ENCODE data around the gene PLEKHN1.
A peak's percentile ranks its signal among the peaks of the same experiment; 100 is the strongest.

The PLEKHN1 gene

DNA sequence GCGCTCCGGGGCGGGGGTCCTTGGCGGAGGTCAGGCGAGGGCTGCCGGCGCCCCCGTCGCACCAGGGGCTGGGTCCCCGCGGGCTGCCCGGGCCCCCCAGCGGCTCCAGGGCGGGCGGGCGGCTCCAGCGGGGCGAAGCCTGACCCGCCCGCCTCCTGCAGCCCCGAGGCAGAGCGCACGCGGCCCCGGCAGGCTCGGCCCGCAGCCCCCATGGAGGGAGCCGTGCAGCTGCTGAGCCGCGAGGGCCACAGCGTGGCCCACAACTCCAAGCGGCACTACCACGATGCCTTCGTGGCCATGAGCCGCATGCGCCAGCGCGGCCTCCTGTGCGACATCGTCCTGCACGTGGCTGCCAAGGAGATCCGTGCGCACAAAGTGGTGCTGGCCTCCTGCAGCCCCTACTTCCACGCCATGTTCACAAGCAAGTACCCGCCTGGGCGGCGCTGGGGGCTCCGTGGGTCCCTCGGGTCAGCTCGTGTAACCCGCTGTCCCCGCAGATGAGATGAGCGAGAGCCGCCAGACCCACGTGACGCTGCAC, 5.1 kb upstream of the PLEKHN1 start (continued):
- TF ChIP-seq, protein P1, sequence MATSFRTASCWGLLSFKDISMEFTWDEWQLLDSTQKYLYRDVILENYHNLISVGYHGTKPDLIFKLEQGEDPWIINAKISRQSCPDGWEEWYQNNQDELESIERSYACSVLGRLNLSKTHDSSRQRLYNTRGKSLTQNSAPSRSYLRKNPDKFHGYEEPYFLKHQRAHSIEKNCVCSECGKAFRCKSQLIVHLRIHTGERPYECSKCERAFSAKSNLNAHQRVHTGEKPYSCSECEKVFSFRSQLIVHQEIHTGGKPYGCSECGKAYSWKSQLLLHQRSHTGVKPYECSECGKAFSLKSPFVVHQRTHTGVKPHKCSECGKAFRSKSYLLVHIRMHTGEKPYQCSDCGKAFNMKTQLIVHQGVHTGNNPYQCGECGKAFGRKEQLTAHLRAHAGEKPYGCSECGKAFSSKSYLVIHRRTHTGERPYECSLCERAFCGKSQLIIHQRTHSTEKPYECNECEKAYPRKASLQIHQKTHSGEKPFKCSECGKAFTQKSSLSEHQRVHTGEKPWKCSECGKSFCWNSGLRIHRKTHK (tag by site-specific recombination; IDR thresholded peaks at IDR 0.05): no peak
- TF ChIP-seq ZNF600 (tag by site-specific recombination; IDR thresholded peaks at IDR 0.05) (peak; percentile 81), ZNF24 (tag by site-specific recombination; IDR thresholded peaks at IDR 0.05) (no peak), EGR2 (tag by site-specific recombination; IDR thresholded peaks at IDR 0.05; ENCODE audit: low read depth) (no peak), ZBTB7A (tag by site-specific recombination; IDR thresholded peaks at IDR 0.05; ENCODE audit: low read depth) (0 out of 2 replicates have a peak, but pooled peaks have one; percentile 48), ZNF76 (tag by site-specific recombination; IDR thresholded peaks at IDR 0.05; ENCODE audit: borderline replicate concordance, low read depth) (0 out of 2 replicates have a peak, but pooled peaks have one; percentile 29), ZNF2 (tag by site-specific recombination; IDR thresholded peaks at IDR 0.05) (peak; percentile 52; the same call in 1 of the 2 replicates), ZIC2 (tag by site-specific recombination; IDR thresholded peaks at IDR 0.05) (peak; percentile 59), ZNF138 (tag by site-specific recombination; IDR thresholded peaks at IDR 0.05; ENCODE audit: borderline replicate concordance) (no peak)
- TF ChIP-seq, protein P2, sequence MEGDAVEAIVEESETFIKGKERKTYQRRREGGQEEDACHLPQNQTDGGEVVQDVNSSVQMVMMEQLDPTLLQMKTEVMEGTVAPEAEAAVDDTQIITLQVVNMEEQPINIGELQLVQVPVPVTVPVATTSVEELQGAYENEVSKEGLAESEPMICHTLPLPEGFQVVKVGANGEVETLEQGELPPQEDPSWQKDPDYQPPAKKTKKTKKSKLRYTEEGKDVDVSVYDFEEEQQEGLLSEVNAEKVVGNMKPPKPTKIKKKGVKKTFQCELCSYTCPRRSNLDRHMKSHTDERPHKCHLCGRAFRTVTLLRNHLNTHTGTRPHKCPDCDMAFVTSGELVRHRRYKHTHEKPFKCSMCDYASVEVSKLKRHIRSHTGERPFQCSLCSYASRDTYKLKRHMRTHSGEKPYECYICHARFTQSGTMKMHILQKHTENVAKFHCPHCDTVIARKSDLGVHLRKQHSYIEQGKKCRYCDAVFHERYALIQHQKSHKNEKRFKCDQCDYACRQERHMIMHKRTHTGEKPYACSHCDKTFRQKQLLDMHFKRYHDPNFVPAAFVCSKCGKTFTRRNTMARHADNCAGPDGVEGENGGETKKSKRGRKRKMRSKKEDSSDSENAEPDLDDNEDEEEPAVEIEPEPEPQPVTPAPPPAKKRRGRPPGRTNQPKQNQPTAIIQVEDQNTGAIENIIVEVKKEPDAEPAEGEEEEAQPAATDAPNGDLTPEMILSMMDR (tag by site-specific recombination; IDR thresholded peaks at IDR 0.05): no peak
- TF ChIP-seq, protein P3, sequence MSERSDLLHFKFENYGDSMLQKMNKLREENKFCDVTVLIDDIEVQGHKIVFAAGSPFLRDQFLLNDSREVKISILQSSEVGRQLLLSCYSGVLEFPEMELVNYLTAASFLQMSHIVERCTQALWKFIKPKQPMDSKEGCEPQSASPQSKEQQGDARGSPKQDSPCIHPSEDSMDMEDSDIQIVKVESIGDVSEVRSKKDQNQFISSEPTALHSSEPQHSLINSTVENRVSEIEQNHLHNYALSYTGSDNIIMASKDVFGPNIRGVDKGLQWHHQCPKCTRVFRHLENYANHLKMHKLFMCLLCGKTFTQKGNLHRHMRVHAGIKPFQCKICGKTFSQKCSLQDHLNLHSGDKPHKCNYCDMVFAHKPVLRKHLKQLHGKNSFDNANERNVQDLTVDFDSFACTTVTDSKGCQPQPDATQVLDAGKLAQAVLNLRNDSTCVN (tag by site-specific recombination; optimal IDR thresholded peaks at IDR 0.05): peak; percentile 26

DNA sequence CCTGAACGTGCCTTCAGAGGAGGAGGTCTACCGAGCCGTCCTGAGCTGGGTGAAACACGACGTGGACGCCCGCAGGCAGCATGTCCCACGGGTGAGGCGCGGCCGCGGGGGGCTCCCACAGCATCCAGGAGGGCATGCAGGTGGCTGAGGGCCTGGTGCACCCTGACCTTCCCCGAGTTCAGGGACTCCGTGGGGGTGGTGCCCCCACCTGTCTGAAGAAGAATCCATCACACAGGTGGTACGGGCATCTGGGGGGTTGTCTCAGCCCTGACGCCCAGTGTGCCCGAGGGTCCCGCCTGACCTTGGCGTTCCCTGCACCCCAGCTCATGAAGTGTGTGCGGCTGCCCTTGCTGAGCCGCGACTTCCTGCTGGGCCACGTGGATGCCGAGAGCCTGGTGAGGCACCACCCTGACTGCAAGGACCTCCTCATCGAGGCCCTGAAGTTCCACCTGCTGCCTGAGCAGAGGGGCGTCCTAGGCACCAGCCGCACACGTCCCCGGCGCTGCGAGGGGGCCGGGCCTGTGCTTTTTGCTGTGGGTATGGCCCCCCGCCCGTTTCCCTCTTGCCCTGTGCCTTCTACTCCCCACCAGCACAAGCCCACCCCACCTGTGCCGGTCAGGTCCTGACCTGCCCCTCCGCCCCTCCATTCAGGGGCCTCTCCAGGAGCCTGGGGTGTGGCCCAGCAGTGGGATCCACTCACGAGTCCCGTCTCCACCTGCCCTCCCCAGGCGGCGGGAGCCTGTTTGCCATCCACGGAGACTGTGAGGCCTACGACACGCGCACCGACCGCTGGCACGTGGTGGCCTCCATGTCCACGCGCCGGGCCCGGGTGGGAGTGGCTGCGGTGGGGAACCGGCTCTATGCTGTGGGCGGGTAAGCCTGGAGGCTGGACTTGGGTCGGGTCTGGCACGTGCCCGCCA, 3.6 kb upstream of the PLEKHN1 start:
- H3K9me3 ChIP-seq (ENCODE audit: control insufficient read depth, insufficient read depth, low read depth, low read length): no peaks in the 10 kb centered on the region
- peaks cover 5% of the 10 kb centered on the region for H3K4me1 ChIP-seq (ENCODE audit: control insufficient read depth, insufficient read depth, low read length)
- H3K27ac ChIP-seq (ENCODE audit: extremely low read depth, low read depth, low read length): no peak overlapping the region
- POLR2A ChIA-PET: interaction anchor here (1.4 to 2.3 kb wide), 3 partner anchors 14 to 35 kb away, joined by 3 to 5 read pairs (median 5); no protein-coding TSS in a partner anchor
- H3K36me3 ChIP-seq (ENCODE audit: control insufficient read depth in 2 of 2, insufficient read depth in 1 of 2, low read length in 2 of 2): peaks cover 0 to 39% of the 10 kb centered on the region in 2 experiments; a peak in 2 of 3 replicates
- no peak overlapping the region for H3K4me3 ChIP-seq (ENCODE audit: low read depth, low read length)
- CTCF ChIA-PET: interaction anchor here (0.7 to 0.8 kb wide), 2 partner anchors 27 to 103 kb away, joined by 3 to 5 read pairs; no protein-coding TSS in a partner anchor
- TF ChIP-seq ZNF843 (tag by site-specific recombination; IDR thresholded peaks at IDR 0.05) (no peak), ZNF560 (tag by site-specific recombination; IDR thresholded peaks at IDR 0.05; ENCODE audit: borderline replicate concordance) (no peak), SETDB1 (IDR thresholded peaks at IDR 0.05; ENCODE audit: insufficient read length, low read length) (no peak), SCRT1 (tag by site-specific recombination; IDR thresholded peaks at IDR 0.05; ENCODE audit: borderline replicate concordance) (peak; percentile 57; the same call in 1 of the 2 replicates), ZNF654 (tag by site-specific recombination; IDR thresholded peaks at IDR 0.05; ENCODE audit: low read depth) (no peak), GFI1B (tag by site-specific recombination; IDR thresholded peaks at IDR 0.05) (no peak), GLIS2 (tag by site-specific recombination; IDR thresholded peaks at IDR 0.05) (peak; percentile 54; the same call in 1 of the 2 replicates), SCRT2 (tag by site-specific recombination; IDR thresholded peaks at IDR 0.05) (peak; percentile 58), WT1 (tag by site-specific recombination; IDR thresholded peaks at IDR 0.05) (no peak), SP2 (tag by site-specific recombination; IDR thresholded peaks at IDR 0.05) (peak; percentile 24; the same call in 1 of the 2 replicates), ZIC2 (tag by site-specific recombination; IDR thresholded peaks at IDR 0.05) (no peak), ZFHX2 (tag by site-specific recombination; conservative IDR thresholded peaks at IDR 0.05) (no peak), ZNF248 (tag by site-specific recombination; IDR thresholded peaks at IDR 0.05) (no peak), ZNF600 (tag by site-specific recombination; IDR thresholded peaks at IDR 0.05) (0 out of 2 replicates have a peak, but pooled peaks have one; percentile 17), ZNF501 (tag by site-specific recombination; IDR thresholded peaks at IDR 0.05) (no peak), ZBTB1 (tag by site-specific recombination; IDR thresholded peaks at IDR 0.05) (no peak)
- TF ChIP-seq, protein P4, sequence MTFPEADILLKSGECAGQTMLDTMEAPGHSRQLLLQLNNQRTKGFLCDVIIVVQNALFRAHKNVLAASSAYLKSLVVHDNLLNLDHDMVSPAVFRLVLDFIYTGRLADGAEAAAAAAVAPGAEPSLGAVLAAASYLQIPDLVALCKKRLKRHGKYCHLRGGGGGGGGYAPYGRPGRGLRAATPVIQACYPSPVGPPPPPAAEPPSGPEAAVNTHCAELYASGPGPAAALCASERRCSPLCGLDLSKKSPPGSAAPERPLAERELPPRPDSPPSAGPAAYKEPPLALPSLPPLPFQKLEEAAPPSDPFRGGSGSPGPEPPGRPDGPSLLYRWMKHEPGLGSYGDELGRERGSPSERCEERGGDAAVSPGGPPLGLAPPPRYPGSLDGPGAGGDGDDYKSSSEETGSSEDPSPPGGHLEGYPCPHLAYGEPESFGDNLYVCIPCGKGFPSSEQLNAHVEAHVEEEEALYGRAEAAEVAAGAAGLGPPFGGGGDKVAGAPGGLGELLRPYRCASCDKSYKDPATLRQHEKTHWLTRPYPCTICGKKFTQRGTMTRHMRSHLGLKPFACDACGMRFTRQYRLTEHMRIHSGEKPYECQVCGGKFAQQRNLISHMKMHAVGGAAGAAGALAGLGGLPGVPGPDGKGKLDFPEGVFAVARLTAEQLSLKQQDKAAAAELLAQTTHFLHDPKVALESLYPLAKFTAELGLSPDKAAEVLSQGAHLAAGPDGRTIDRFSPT (tag by site-specific recombination; IDR thresholded peaks at IDR 0.05): 0 out of 2 replicates have a peak, but pooled peaks have one; percentile 32
- TF ChIP-seq, protein P5, sequence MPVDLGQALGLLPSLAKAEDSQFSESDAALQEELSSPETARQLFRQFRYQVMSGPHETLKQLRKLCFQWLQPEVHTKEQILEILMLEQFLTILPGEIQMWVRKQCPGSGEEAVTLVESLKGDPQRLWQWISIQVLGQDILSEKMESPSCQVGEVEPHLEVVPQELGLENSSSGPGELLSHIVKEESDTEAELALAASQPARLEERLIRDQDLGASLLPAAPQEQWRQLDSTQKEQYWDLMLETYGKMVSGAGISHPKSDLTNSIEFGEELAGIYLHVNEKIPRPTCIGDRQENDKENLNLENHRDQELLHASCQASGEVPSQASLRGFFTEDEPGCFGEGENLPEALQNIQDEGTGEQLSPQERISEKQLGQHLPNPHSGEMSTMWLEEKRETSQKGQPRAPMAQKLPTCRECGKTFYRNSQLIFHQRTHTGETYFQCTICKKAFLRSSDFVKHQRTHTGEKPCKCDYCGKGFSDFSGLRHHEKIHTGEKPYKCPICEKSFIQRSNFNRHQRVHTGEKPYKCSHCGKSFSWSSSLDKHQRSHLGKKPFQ (tag by site-specific recombination; IDR thresholded peaks at IDR 0.05): no peak

All from HEK293 (cell line).